A549 treated with AZD9567 at 1 μM for 4 hours (cell line): ENCODE data around the gene CXCL6. TPM values are rescaled to one million over a fixed set of nuclear protein-coding genes. Genes with fewer than 3 reads are reported as not detected.

Source experiments
- total RNA-seq: library from RNA; stranded (reverse); fragments of 200-300 nt; extraction: Qiagen RNA extraction; gene quantifications from 5 replicates; pipeline ENCODE4 v1.2.3, GENCODE V29; 2022; ENCODE audit not compliant: insufficient read depth

The CXCL6 gene
- not detected in 5 replicates for total RNA-seq

GRCh38 chr4:73836373-73837279 lies at the start of gene CXCL6:
Gene CXCL6, plus strand, starts transcription at chr4:73836678. Its CDS starts 73 bp downstream, at chr4:73836751.

GRCh38 chr4:73853246-73853704 lies 16.8 kb downstream of the CXCL6 start, which contains the start of gene PF4V1:
Gene PF4V1, plus strand, starts transcription at chr4:73853296. Its CDS starts 67 bp downstream, at chr4:73853363.

GRCh38 chr4:73869130-73870055 lies 32.9 kb downstream of the CXCL6 start, which contains the start of gene CXCL1:
Gene CXCL1, plus strand, starts transcription at chr4:73869393. Its CDS starts 78 bp downstream, at chr4:73869471.

Other genes with a start within 250 kb of the CXCL6 start
- gene RASSF6, start 216.2 kb upstream of the CXCL6 start, total RNA-seq: 0.46 to 0.72 TPM (median 0.56 TPM) in 5 replicates
- gene CXCL8, start 96.1 kb upstream of the CXCL6 start, total RNA-seq: 3.2 to 10.9 TPM (median 5.8 TPM) in 5 replicates
- not detected in 5 replicates for gene PF4V1, start 16.6 kb downstream of the CXCL6 start, total RNA-seq
- 5.4 to 10.7 TPM (median 7.6 TPM) in 5 replicates for gene CXCL1, start 32.7 kb downstream of the CXCL6 start, total RNA-seq
- 0.57 to 1.2 TPM (median 0.65 TPM) in 4 of 5 replicates, not detected in the other for gene PF4, start 145.3 kb downstream of the CXCL6 start, total RNA-seq
- 0.13 to 0.37 TPM (median 0.16 TPM) in 3 of 5 replicates, not detected in the others for gene PPBP, start 151.5 kb downstream of the CXCL6 start, total RNA-seq
- 29.6 to 47.3 TPM (median 37.0 TPM) in 5 replicates for gene CXCL5, start 162.0 kb downstream of the CXCL6 start, total RNA-seq
- 3.6 to 6.2 TPM (median 4.5 TPM) in 5 replicates for gene CXCL3, start 202.0 kb downstream of the CXCL6 start, total RNA-seq